22Rv1 (cell line): Measurements from ENCODE around the gene OPHN1.

ENCODE experiments used
- CTCF ChIP-seq: fragments of 450-650 bp; IDR thresholded peaks from 2 replicates; pipeline ENCODE4 v1.5.1; 2017; ENCODE audit warnings: mild to moderate bottlenecking
- ZFX ChIP-seq: fragments of 450-650 bp; IDR thresholded peaks from 2 replicates; pipeline ENCODE4 v1.6.1; 2017; ENCODE audit warnings: antibody characterized with exemption, borderline replicate concordance

GRCh38 chrX:68403522-68403921 is 29.8 kb downstream of the OPHN1 start:
- no peak for TF ChIP-seq CTCF
- TF ChIP-seq ZFX: no peak
